ENCODE results near the gene RBBP4. TPM values are rescaled to one million over a fixed set of nuclear protein-coding genes. Genes with fewer than 3 reads are reported as not detected.

RBBP4 gene
- total RNA-seq, 1 donor from 2014 or later = 80.3 TPM

- intact Hi-C loops (cut with DNase I) = no loop called here
- Histone ChIP-seq H3K4me1 (peaks cover 21% of the 10 kb centered on the region), H3K4me3 (no peak overlapping the region), H3K9me3 (no peaks in the 10 kb centered on the region), H3K36me3 (no peaks in the 10 kb centered on the region), H3K27me3 (no peaks in the 10 kb centered on the region), H3K27ac (no peak overlapping the region)
- DNase-seq (ENCODE audit: extremely low spot score in 2 of 2) = no peak
- TF ChIP-seq CTCF (IDR thresholded peaks at IDR 0.05) (no peak), POLR2A (IDR thresholded peaks at IDR 0.05) (no peak), POLR2AphosphoS5 (IDR thresholded peaks at IDR 0.05; ENCODE audit: insufficient read depth in 1 of 2, low read depth in 1 of 2) (no peak)
Measured at GRCh38 chr1:32644426-32644825, 6.6 kb upstream of the RBBP4 start.

GRCh38 chr1:32647308-32648134, 3.5 kb upstream of the RBBP4 start:
- no peak for TF ChIP-seq POLR2A (IDR thresholded peaks at IDR 0.05)
- no peak for TF ChIP-seq POLR2AphosphoS5 (IDR thresholded peaks at IDR 0.05; ENCODE audit: insufficient read depth in 1 of 2, low read depth in 1 of 2)
- TF ChIP-seq CTCF (IDR thresholded peaks at IDR 0.05) = no peak
- intact Hi-C loops (cut with DNase I) = no loop called here
- peaks cover 35% of the 10 kb centered on the region for H3K4me1 ChIP-seq

GRCh38 chr1:32650248-32650751, 708 bp upstream of the RBBP4 start, which contains the start of gene ZBTB8OS:
Gene ZBTB8OS, minus strand, starts transcription at chr1:32650550. Its CDS starts 21 bp downstream, at chr1:32650529.
- Histone ChIP-seq H3K9me3 (no peaks in the 10 kb centered on the region), H3K4me3 (peak within 1 kb of the TSS; percentile 84 to 89), H3K27ac (peak within 1 kb of the TSS; percentile 100), H3K36me3 (peaks cover 0 to 17% of the 10 kb centered on the region in 2 donors), H3K27me3 (no peaks in the 10 kb centered on the region), H3K4me1 (peaks cover 61% of the 10 kb centered on the region)
- intact Hi-C loops (cut with DNase I) = no loop called here
- DNase-seq (ENCODE audit: extremely low spot score in 2 of 2) = peak in 1 of 2 donors; percentile 93
- TF ChIP-seq POLR2AphosphoS5 (IDR thresholded peaks at IDR 0.05; ENCODE audit: insufficient read depth in 1 of 2, low read depth in 1 of 2) (peak in 1 of 2 donors; percentile 62), POLR2A (IDR thresholded peaks at IDR 0.05) (no peak)

More at GRCh38 chr1:32647308-32648134, 3.5 kb upstream of the RBBP4 start:
- Histone ChIP-seq H3K27me3 (no peaks in the 10 kb centered on the region), H3K9me3 (no peaks in the 10 kb centered on the region), H3K27ac (no peak overlapping the region), H3K4me3 (no peak overlapping the region), H3K36me3 (peaks cover 0 to 3% of the 10 kb centered on the region in 2 donors)
- no peak for DNase-seq (ENCODE audit: extremely low spot score in 2 of 2)

- H3K4me3 ChIP-seq = peak overlapping the region; percentile 84 to 89
- peak in 1 of 2 donors; percentile 89 for DNase-seq (ENCODE audit: extremely low spot score in 2 of 2)
- TF ChIP-seq POLR2A (IDR thresholded peaks at IDR 0.05) (no peak), CTCF (IDR thresholded peaks at IDR 0.05) (no peak), POLR2AphosphoS5 (IDR thresholded peaks at IDR 0.05; ENCODE audit: insufficient read depth in 1 of 2, low read depth in 1 of 2) (no peak)
- peak overlapping the region; percentile 100 for H3K27ac ChIP-seq
- peaks cover 0 to 25% of the 10 kb centered on the region in 2 donors for H3K36me3 ChIP-seq
- no peaks in the 10 kb centered on the region for H3K27me3 ChIP-seq
- intact Hi-C loops (cut with DNase I) = no loop called here
- H3K9me3 ChIP-seq = no peaks in the 10 kb centered on the region
- peaks cover 63% of the 10 kb centered on the region for H3K4me1 ChIP-seq
Measured at GRCh38 chr1:32651461-32652073, 559 bp downstream of the RBBP4 start.

GRCh38 chr1:32652244-32652962, 1.4 kb downstream of the RBBP4 start:
- peak overlapping the region; percentile 100 for H3K27ac ChIP-seq
- H3K9me3 ChIP-seq = no peaks in the 10 kb centered on the region
- TF ChIP-seq CTCF (IDR thresholded peaks at IDR 0.05) = no peak
- no peak for TF ChIP-seq POLR2A (IDR thresholded peaks at IDR 0.05)
- TF ChIP-seq POLR2AphosphoS5 (IDR thresholded peaks at IDR 0.05; ENCODE audit: insufficient read depth in 1 of 2, low read depth in 1 of 2) = no peak
- H3K4me3 ChIP-seq = peak overlapping the region; percentile 84 to 89
- DNase-seq (ENCODE audit: extremely low spot score in 2 of 2) = no peak
- peaks cover 0 to 31% of the 10 kb centered on the region in 2 donors for H3K36me3 ChIP-seq
- H3K27me3 ChIP-seq = no peaks in the 10 kb centered on the region
- intact Hi-C loops (cut with DNase I) = no loop called here
- H3K4me1 ChIP-seq = peaks cover 62% of the 10 kb centered on the region
